Measurements from ENCODE around the gene MIDN.

MIDN gene

DNA sequence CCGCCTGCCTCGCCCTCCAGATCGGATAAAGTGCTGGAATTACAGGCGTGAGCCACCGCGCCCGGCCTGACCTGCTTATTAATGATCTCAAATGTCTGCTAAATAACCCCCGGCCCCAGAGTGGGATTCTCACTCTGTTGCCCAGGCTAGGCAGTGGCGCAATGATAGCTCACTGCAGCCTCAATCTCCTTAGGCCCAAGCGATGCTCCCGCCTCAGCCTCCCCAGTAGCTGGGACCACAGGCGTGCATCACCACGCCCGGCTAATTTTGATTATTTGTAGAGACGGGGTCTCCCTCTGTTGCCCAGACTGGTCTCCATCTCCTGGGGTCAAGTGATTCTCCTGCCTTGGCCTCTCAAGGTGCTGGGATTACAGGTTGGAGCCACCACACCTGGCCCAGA is 7.5 kb upstream of the MIDN start:
- TF ChIP-seq, protein P1, sequence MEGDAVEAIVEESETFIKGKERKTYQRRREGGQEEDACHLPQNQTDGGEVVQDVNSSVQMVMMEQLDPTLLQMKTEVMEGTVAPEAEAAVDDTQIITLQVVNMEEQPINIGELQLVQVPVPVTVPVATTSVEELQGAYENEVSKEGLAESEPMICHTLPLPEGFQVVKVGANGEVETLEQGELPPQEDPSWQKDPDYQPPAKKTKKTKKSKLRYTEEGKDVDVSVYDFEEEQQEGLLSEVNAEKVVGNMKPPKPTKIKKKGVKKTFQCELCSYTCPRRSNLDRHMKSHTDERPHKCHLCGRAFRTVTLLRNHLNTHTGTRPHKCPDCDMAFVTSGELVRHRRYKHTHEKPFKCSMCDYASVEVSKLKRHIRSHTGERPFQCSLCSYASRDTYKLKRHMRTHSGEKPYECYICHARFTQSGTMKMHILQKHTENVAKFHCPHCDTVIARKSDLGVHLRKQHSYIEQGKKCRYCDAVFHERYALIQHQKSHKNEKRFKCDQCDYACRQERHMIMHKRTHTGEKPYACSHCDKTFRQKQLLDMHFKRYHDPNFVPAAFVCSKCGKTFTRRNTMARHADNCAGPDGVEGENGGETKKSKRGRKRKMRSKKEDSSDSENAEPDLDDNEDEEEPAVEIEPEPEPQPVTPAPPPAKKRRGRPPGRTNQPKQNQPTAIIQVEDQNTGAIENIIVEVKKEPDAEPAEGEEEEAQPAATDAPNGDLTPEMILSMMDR (conservative IDR thresholded peaks at IDR 0.05): no peak
- peak overlapping the region; percentile 97 for H3K27ac ChIP-seq

DNA sequence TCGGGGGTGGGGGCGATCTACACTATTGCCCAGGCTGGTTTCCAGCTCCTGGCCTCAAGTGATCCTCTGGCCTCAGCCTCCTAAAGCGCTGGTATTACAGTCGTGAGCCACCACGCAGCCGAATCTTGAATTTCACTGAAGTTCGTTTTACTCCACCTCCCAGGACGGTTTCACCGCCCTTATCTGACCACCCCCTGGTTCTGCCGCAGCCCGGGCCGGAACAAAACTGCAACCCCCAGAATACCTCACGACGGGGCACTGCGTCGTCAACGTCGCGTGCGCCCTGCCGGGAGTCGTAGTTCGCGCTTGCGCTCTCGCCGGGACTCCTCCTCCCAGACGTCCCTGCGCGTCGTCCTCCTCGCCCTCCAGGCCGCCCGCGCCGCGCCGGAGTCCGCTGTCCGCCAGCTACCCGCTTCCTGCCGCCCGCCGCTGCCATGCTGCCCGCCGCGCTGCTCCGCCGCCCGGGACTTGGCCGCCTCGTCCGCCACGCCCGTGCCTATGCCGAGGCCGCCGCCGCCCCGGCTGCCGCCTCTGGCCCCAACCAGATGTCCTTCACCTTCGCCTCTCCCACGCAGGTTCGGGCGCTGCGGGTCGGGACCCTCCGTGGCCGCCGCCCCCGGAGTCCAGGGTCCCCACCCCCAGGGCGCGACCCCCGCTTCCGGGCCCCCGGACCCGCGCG is 6.8 kb upstream of the MIDN start, which contains the start of gene ATP5F1D:
Gene ATP5F1D (plus strand): TSS at position 335 of the 679 bp plus-strand sequence. CDS start 100 bp downstream, at position 435.
- peak within 1 kb of the TSS; percentile 97 for H3K27ac ChIP-seq
- TF ChIP-seq, protein P1 (conservative IDR thresholded peaks at IDR 0.05): no peak
- peak; percentile 66; the same call in 1 of the 2 replicates for TF ChIP-seq ZFX (IDR thresholded peaks at IDR 0.05)

- peak overlapping the region; percentile 97 for H3K27ac ChIP-seq
- TF ChIP-seq ZFX (IDR thresholded peaks at IDR 0.05): peak; percentile 45; the same call in 1 of the 2 replicates
- TF ChIP-seq, protein P1 (conservative IDR thresholded peaks at IDR 0.05): peak; percentile 98
These were observed 4.4 kb upstream of the MIDN start for GRCh38 chr19:1243768-1244692.

- peak overlapping the region; percentile 97 for H3K27ac ChIP-seq
- TF ChIP-seq, protein P1 (conservative IDR thresholded peaks at IDR 0.05): peak; percentile 62
- TF ChIP-seq ZFX (IDR thresholded peaks at IDR 0.05): no peak
These were observed 3.5 kb upstream of the MIDN start for GRCh38 chr19:1244693-1245451.

DNA sequence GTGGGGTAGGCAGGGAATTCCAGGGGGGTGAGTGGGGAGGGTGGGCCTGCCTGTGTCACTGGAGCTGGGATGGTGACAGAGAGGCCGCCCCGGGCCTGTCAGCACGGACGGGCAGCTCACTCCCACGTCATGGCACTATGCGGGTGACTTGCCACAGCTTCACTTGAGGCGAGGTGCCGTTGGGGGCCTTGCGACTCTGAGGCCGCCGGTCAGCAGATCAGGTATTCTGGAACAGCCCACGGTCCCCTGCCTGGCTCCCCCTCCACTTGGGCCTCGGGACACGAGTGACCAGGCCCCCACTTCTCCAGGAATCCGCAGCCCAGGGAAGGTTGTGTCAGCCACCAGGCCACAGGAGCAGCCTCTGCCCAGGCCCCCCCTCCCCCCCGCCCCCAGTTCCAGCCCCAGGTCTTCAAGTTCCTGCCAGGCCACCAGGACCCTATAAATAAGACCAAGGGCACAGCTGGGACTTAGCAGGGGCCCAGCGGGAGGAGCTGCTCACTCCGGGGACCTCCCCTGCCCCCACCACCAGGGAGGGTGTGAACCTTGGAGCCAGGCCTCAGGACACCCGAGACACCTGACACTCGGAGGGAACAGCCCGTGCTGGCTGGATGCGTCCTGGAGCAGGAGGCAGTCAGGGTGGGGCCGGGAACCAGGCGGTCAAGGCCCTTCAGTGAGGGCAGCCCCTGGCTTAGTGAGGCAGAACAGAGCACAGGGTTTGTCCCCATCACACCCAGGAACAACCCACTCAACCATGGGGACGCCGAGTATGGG is 2.7 kb upstream of the MIDN start:
- TF ChIP-seq, protein P1 (conservative IDR thresholded peaks at IDR 0.05): no peak
- no peak for TF ChIP-seq ZFX (IDR thresholded peaks at IDR 0.05)

GRCh38 chr19:1246265-1247087 is 1.9 kb upstream of the MIDN start:
- peak overlapping the region; percentile 97 for H3K27ac ChIP-seq

More for the DNA sequence above, 2.7 kb upstream of the MIDN start:
- peak overlapping the region; percentile 97 for H3K27ac ChIP-seq
